HG03354 (cell line): ENCODE measurements around the gene SUPT4H1.

Source experiments
- ATAC-seq: cut with Tn5 transposase; IDR thresholded peaks from one replicate; pipeline ENCODE4 v1.9.1; 2021; ENCODE audit warnings: mild to moderate bottlenecking; ENCODE audit not compliant: unreplicated experiment, poor library complexity, severe bottlenecking

The SUPT4H1 gene

DNA sequence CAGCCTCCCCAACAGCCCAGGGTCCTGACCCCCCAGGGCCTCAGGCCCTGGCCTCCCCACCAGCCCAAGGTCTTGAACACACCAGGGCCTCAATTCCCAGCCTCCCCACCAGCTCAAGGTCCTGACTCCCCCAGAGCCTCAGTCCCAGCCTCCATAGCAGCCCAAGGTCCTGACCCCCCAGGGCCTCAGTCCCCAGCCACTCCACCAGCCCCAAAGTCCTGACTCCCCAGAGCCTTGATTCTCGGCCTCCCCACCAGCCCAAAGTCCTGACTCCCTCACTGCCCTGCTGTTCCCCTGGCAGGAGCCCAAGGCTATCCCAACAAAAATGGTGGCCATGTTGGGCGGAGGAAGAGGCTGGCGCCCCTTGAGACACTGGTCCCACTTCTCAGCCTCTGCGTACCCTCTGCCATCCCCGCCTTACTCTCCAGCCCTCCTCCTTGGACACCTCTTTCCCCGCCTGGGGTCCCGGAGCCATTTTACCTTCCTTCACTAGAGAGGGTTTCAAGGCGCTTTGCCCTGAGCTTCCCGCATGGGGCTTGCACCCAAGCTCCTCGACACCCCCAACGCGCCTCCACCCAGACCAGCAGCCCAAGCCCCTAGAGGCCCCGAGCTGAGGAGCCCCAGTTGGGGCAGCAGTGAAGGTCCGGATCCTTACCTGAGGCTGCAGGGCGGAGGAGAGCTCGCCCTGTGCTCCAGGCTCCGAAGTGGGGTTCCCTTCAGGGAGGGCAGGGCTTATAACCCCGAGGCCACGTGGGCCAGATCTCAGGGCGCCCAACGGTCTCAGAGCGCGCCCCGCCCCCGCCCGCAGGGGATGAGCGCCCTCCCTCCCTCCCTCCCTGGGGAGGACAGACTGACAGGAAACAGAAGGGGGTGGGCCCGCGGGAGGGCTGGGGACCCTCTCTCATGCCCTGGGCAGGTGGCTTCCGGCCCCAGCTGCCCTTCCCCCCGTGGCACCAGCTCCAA is 19.9 kb downstream of the SUPT4H1 start:
- peak; percentile 23 for ATAC-seq

DNA sequence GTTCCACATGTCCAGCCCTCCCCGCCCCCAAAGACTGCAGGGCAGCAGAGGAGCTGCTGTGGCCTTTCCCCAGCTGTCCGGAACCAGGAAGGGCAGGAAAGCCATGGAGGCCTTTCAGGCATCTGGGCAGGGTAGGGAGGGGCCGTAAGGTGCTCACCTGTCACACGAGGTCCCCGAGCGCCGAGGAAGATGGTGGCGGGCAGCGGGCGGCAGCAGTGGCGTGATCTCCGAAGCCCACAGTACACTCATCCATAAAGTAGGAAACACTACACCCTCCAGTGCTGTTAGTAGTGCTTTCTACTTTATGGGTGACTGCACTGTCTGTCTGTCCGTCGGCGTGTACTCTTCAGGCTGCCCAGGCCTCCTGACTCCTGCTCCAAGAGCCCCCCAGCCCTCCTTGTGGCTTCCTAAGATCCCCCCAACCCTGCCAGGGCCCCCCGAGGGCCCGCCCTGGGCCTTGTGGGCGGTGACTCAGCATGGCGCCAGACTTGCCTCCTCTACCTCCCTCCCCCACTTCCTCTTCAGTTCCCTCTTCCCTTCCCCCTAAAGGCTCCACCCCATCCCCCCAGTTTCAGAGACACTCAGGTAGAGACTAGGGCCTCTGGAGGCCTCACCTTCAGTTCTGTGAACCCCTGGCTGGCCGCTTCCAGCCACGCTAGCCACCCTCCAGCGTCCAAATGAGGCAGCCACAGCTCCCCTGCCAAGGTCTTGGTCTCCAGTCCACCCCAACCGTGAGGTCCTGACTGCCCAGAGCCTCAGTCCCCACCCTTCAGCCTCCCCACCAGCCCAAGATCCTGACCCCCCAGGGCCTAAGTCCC is 20.8 kb downstream of the SUPT4H1 start:
- no peak for ATAC-seq

- ATAC-seq = no peak
Observed at GRCh38 chr17:58330538-58330996, 21.4 kb downstream of the SUPT4H1 start.

DNA sequence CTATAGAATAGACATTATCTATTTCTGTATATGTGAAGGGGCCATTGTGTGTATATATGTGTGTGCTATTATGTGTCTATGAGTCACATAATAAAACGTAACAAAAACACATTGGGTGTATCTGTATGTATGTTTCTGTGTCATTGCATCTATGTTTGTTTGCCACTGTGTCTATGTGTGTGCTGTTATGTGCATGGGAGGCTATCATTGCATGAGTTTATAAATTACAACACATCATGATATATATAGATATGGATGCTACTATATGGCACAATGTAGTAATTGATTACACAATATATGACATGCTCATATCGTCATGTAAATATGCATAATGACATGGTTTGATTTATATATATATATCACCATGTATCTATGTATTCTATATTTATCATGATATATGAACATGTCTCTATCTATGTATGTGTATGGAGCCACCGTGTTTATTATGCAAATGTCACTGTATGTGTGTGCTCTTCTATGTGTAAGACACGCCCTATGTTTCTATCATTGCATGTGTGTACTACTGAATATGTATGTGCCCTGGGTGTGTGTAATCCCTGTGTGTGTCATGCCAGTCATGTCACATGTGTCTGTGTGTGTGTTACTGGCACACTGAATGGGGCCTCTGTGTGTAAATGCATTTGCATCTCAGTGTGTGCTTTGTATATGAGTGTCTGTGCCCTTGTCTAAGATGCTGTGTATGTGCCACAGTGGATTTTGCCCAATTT is 22.0 kb downstream of the SUPT4H1 start:
- ATAC-seq = peak; percentile 19

DNA sequence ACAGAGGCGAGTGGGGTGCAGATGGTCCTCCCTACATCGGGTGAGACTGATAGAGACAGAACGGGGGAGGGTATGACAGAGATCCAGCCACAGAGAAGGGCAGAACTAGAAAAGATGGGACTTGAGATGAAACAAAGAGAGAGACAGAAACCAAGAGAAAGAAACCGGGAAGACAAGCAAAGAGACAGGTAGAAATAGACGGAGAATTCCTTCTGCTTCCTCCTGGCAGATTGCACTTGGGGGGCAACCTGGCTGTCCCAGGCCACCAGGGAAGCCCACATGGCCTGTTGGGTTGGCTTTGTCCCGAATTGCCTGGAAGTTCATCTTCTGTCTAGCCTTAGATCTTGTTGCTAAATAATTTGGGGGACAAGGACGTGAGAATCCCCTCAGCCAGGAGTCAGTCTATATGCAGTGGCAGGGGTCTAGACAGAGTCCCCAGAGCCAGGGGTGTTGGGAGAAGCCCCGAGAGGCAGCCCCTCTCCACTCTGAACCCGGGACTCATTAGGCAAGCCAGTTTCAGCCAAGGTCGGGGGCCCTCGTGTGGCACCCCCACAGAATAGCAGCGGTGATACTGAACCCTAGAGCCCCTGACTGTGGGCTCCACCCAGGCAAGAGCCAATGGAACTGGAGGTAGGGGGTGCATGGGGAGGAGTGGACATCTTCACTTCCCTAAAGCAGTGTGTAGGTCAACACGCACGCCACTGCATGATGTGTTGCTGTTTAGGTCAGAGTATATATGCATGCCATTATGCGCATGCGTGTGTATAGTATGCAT is 22.8 kb downstream of the SUPT4H1 start:
- peak; percentile 55 for ATAC-seq

- peak; percentile 26 for ATAC-seq
Observed at GRCh38 chr17:58328195-58329034, 23.6 kb downstream of the SUPT4H1 start, which contains the start of gene TSPOAP1. Gene TSPOAP1, minus strand, starts transcription at chr17:58328795. Its CDS starts 875 bp downstream, at chr17:58327920.

DNA sequence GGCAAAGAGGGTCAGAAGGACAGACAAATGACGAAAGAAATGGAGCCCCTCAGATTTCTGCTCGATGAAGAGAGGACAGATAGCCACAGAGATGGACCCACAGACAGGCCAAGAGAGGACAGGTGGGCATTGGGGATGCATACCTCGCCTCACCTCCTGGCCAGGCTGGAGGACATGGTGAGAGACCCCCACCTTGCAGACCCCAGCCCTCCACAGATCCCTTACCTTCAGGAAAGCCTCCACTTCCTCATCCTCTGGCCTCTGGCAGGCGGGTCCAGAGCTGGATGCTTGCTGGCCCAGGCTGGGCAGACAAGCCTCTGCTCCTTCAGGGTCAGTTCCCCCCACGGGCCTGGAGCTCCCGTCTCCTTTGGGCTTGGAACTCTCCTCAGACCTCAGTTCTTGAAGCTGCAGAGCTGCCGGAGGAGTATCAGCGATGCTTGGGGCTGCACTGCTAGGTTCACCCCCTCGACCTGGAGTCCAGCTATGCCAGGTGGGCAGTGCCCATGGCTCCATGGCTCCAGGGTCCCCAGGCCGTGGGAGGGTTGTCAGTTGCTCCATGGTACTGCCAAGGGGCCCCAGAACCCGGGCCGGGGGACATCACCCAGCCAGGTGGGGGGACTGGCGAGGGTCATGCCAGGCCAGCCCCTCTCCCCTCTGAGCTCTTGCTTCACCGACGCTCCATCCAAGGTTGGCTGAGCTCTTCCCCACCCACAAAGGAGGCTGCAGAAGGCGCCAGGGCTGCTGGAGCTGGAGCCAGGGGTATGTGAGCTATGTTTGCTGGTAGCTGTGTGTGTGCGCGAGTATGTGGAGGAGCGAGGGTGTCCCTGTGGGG is 24.4 kb downstream of the SUPT4H1 start:
- ATAC-seq = no peak

DNA sequence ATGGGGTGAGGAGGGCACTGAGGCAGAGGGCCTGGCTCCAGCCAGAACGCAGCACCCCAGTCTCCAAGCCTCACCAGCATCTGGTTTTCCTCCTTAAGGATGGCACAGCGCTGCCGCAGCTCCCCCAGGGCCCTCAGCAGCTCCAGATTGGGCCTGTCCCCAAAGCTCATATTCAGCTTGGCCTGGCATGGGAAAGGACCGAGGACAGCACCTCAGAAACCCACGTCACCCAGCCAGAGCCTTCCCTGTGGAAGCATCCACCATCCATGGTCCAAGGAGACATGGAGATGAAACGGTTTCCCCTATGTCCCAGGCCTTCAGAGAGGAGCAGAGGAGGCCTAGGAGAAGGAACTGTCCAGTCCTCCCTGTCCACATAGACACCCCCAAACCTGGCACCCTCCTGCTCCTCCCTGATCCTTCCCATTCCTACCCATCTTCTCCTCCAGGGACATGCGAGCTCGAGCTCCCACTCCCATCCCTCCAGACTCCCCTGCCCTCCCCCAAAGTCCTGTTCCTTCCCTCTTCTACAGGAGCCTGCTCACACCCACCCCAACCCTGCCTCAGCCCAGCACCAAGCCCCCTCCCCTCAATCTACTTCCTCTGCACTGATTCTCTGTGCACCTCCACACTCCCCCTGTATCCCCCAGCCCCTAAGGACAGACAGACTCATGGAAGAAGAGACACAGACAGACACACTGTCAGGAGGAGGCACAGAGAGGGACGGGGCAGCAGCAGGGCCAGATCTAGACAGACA is 25.2 kb downstream of the SUPT4H1 start:
- ATAC-seq = no peak

- ATAC-seq = no peak
Observed at GRCh38 chr17:58325976-58326468, 26.0 kb downstream of the SUPT4H1 start.

- no peak for ATAC-seq
Observed at GRCh38 chr17:58325289-58325726, 26.7 kb downstream of the SUPT4H1 start.

DNA sequence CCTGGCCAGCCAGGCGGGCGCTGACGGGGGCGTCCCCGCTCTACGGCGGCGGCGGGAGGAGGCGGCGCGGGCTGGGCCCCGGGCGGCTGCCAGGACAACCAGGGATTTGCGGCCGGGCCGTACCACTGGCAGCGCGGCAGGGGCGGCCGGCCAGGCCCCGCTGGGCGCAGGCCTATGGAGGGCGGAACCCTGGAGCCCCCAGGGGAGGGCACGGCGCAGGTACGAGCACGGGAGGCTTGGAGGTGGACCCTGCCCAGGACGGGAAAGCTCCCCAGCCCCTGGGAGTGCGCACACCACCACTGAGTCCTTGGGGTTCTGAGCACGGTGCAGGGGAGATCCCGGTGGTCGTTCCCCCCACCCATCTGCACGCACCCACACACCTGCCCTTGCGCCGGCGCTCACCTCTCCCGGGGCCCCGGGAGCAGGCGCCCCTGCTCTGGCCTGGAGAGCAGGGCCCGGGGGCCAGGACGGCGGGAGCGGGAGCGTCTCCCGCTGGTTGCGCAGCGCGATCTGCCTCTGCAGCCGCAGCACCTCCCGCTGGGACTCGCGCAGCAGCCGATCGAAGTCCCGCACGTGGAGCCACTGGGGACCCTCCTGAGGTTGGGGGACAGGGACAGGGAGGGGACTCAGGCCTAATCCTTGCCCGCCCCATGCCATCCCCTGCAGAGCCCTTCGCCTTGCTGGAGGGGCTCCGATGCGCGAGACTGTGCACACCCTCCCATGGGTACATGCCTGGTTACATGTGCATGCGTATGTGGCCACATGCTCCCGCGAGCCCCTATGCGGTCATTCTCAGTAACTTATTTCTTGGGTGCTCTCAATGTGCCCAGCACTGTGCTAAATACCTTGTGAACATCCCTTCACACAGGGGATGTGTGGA is 27.4 kb downstream of the SUPT4H1 start:
- no peak for ATAC-seq

DNA sequence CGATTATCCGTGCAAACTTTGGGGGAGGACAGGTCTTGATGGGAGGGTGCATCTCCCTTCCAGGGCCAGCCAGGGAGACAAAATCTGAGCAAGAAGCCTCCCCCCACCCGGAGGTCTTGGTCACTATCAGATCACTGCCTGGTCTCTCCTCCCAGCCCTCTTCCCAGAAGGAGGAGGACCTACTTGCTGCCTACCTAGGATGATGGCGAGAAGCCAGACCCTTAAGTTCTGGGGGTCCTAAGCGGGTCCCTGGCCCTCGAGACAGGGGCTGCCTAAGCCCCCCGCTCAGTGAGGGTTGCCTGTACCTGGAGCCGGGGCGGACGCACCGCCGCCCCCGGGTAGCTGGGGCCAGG is 28.0 kb downstream of the SUPT4H1 start:
- no peak for ATAC-seq

DNA sequence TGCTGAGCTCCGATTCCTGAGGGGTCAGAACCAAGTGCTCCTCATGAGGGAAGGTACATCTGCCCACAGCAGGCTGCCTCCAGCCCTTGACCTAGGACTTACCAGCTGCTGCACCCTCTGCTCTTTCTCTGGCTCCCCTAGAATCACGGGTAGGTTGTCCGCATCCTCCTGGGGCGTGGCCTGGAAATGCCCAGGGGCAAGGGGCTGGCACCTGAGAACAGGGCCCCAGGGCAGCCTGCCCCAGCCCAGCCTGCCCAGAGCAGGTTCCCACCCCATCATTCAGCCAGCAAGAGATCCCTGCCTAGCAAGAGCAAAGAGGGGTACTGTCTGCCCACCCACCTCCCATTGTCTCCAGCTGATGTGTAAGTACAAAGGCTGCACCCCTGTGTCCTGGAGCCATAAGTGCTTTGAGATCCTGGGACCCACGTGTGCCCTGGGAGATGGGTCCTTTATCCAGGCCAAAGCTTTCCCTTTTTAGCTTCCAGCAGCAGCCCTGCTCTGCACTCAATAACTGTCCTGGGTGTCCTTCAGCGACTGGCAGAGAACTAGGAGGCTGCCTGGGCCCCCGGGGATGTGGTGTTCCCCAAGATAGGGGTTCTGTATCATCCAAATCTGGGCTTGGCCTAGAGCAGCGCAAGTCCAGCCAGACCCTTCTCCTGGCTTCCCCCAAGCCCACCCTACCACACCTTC is 28.5 kb downstream of the SUPT4H1 start:
- ATAC-seq = no peak

DNA sequence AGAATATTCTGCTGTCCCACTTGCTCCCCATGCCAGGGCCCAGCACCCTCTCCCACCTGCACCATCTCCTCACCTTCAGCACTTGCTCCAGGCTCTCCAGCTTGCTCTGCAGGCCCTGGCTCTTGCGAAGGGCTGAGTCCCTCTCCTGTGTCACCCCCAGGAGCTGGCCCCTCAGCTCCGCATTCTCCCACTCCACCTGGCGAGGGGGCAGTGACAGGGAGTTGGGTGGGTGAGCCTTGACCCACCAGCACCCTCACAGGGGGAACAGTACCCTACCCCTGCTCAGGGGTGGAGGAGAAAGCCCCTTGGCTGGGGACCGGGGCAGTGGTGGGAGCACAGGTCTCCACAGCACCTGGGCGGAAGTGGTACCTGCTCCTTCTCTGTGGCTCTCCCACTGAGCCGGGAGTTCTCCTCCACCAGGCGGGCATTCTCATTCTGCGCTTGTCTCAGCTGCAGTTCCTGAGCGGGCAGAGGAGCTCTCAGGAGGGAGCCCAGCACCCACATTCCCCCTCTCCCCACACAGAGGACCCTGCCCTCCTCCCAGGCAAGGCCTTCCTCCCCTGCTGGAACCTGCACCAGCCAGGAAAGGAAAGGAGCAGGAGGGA is 29.3 kb downstream of the SUPT4H1 start:
- no peak for ATAC-seq
